Measurements from ENCODE around the gene RNF225. TPM values are rescaled to one million over a fixed set of nuclear protein-coding genes. Genes with fewer than 3 reads are reported as not detected.

The RNF225 gene
- total and polyA plus RNA-seq, 2 of the 13 experiments (the other 11 are each of a cell fraction or from before 2014, with no cell fraction given): not detected

DNA sequence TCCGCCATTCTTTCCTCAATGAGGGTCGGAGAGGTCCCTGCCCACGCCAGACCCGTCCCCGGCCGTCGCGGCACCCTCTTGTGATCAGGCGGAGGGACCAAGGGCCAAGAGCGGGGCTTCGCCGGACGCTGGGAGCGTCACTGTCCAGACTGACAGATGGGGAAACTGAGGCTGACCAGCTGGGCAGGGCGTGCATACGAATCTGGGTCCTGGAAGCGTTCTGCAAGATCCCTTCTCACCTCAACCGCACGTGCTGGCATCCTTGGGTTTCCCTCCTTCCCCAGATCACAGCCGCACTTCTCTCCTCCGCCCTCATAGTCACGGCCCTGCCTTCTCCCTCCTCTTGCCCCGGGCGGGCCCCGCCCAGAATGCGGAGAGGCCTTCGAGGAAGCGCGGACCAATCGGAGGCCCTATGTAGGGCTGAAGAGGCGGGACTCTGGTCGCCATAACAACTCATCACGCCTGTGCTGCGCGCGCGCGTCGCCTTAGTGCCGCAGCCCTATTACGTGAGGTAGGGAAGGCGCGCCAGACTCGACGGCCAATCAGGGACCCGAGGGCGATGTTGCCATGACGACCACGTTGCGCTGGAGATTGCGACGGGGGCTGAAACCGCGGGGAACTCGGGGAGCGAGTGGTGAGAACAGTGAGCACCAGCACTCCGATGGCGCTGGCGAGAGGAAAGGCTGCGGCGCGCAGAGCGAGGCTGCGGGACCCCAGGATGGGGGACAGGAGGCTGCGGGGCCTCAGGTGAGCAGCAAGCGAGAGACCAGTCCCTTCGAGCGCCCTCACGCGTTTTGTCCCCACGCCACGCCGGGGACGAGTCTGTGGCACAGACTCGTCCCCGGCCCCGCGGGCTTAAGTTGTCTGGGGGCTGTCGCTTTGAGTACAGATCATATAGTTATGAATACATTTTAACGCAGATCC lies 5.7 kb downstream of the RNF225 start (continued):
- TF ChIP-seq, protein P1, sequence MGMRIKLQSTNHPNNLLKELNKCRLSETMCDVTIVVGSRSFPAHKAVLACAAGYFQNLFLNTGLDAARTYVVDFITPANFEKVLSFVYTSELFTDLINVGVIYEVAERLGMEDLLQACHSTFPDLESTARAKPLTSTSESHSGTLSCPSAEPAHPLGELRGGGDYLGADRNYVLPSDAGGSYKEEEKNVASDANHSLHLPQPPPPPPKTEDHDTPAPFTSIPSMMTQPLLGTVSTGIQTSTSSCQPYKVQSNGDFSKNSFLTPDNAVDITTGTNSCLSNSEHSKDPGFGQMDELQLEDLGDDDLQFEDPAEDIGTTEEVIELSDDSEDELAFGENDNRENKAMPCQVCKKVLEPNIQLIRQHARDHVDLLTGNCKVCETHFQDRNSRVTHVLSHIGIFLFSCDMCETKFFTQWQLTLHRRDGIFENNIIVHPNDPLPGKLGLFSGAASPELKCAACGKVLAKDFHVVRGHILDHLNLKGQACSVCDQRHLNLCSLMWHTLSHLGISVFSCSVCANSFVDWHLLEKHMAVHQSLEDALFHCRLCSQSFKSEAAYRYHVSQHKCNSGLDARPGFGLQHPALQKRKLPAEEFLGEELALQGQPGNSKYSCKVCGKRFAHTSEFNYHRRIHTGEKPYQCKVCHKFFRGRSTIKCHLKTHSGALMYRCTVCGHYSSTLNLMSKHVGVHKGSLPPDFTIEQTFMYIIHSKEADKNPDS (CRISPR knock-in tag; IDR thresholded peaks at IDR 0.05): peak; percentile 44; the same call in 1 of the 2 replicates
- TF ChIP-seq, protein P2, sequence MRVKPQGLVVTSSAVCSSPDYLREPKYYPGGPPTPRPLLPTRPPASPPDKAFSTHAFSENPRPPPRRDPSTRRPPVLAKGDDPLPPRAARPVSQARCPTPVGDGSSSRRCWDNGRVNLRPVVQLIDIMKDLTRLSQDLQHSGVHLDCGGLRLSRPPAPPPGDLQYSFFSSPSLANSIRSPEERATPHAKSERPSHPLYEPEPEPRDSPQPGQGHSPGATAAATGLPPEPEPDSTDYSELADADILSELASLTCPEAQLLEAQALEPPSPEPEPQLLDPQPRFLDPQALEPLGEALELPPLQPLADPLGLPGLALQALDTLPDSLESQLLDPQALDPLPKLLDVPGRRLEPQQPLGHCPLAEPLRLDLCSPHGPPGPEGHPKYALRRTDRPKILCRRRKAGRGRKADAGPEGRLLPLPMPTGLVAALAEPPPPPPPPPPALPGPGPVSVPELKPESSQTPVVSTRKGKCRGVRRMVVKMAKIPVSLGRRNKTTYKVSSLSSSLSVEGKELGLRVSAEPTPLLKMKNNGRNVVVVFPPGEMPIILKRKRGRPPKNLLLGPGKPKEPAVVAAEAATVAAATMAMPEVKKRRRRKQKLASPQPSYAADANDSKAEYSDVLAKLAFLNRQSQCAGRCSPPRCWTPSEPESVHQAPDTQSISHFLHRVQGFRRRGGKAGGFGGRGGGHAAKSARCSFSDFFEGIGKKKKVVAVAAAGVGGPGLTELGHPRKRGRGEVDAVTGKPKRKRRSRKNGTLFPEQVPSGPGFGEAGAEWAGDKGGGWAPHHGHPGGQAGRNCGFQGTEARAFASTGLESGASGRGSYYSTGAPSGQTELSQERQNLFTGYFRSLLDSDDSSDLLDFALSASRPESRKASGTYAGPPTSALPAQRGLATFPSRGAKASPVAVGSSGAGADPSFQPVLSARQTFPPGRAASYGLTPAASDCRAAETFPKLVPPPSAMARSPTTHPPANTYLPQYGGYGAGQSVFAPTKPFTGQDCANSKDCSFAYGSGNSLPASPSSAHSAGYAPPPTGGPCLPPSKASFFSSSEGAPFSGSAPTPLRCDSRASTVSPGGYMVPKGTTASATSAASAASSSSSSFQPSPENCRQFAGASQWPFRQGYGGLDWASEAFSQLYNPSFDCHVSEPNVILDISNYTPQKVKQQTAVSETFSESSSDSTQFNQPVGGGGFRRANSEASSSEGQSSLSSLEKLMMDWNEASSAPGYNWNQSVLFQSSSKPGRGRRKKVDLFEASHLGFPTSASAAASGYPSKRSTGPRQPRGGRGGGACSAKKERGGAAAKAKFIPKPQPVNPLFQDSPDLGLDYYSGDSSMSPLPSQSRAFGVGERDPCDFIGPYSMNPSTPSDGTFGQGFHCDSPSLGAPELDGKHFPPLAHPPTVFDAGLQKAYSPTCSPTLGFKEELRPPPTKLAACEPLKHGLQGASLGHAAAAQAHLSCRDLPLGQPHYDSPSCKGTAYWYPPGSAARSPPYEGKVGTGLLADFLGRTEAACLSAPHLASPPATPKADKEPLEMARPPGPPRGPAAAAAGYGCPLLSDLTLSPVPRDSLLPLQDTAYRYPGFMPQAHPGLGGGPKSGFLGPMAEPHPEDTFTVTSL (CRISPR knock-in tag; IDR thresholded peaks at IDR 0.05; ENCODE audit: borderline replicate concordance): no peak
- TF ChIP-seq FOXA3 (CRISPR knock-in tag; IDR thresholded peaks at IDR 0.05) (0 out of 2 replicates have a peak, but pooled peaks have one; percentile 40), RBM22 (optimal IDR thresholded peaks at IDR 0.05; ENCODE audit: low read length) (peak; percentile 100), KLF12 (CRISPR knock-in tag; IDR thresholded peaks at IDR 0.05; ENCODE audit: borderline replicate concordance) (peak; percentile 54; the same call in 1 of the 2 replicates), ZNF263 (CRISPR knock-in tag; IDR thresholded peaks at IDR 0.05) (0 out of 2 replicates have a peak, but pooled peaks have one; percentile 44), DNMT3B (CRISPR knock-in tag; conservative IDR thresholded peaks at IDR 0.05) (no peak), ARNTL (CRISPR knock-in tag; IDR thresholded peaks at IDR 0.05) (no peak), XRCC5 (optimal IDR thresholded peaks at IDR 0.05; ENCODE audit: low read length) (peak; percentile 85), KDM3A (CRISPR knock-in tag; IDR thresholded peaks at IDR 0.05; ENCODE audit: low read depth) (0 out of 2 replicates have a peak, but pooled peaks have one; percentile 9), FOXO1 (CRISPR knock-in tag; IDR thresholded peaks at IDR 0.05) (peak; percentile 27; the same call in 1 of the 2 replicates), KDM2A (CRISPR knock-in tag; IDR thresholded peaks at IDR 0.05; ENCODE audit: borderline replicate concordance, low read depth) (peak; percentile 66), ZFY (CRISPR knock-in tag; IDR thresholded peaks at IDR 0.05) (peak; percentile 40; the same call in 1 of the 2 replicates), RFX3 (CRISPR knock-in tag; IDR thresholded peaks at IDR 0.05) (peak; percentile 100), LCORL (IDR thresholded peaks at IDR 0.05) (no peak), LCORL (CRISPR knock-in tag; IDR thresholded peaks at IDR 0.05) (peak; percentile 50; the same call in 1 of the 2 replicates), ZFP1 (CRISPR knock-in tag; IDR thresholded peaks at IDR 0.05) (no peak)
- TF ChIP-seq, protein P3, sequence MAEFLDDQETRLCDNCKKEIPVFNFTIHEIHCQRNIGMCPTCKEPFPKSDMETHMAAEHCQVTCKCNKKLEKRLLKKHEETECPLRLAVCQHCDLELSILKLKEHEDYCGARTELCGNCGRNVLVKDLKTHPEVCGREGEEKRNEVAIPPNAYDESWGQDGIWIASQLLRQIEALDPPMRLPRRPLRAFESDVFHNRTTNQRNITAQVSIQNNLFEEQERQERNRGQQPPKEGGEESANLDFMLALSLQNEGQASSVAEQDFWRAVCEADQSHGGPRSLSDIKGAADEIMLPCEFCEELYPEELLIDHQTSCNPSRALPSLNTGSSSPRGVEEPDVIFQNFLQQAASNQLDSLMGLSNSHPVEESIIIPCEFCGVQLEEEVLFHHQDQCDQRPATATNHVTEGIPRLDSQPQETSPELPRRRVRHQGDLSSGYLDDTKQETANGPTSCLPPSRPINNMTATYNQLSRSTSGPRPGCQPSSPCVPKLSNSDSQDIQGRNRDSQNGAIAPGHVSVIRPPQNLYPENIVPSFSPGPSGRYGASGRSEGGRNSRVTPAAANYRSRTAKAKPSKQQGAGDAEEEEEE (CRISPR knock-in tag; IDR thresholded peaks at IDR 0.05; ENCODE audit: borderline replicate concordance): no peak
